HL-60 (cell line): ENCODE measurements around the gene PDE3A.

ENCODE experiments used
- DNase-seq, 2 experiments: peaks; one replicate each; pipeline ENCODE4 v3.0.0-alpha.2; 2010 to 2020; ENCODE audit warnings: low read depth in 1 of 2, low spot score in 1 of 2
- H3K27ac ChIP-seq: fragments of 250-450 bp; sonication (Bioruptor Pico); replicated peaks from 2 replicates; pipeline ENCODE4 v1.5.1; 2020; ENCODE audit warnings: mild to moderate bottlenecking, moderate library complexity
- H3K27me3 ChIP-seq: fragments of 250-450 bp; sonication (Bioruptor Pico); 2 replicates; pipeline ENCODE4 v1.5.1; 2021; ENCODE audit warnings: mild to moderate bottlenecking, moderate library complexity; ENCODE audit not compliant: insufficient read depth, poor library complexity, severe bottlenecking
- H3K4me3 ChIP-seq: replicated peaks from 2 replicates; pipeline ENCODE4 v1.5.1; 2011; ENCODE audit warnings: mild to moderate bottlenecking, control low read depth, low read length; ENCODE audit not compliant: insufficient read depth
- GABPA ChIP-seq: IDR thresholded peaks from 2 replicates; pipeline ENCODE4 v1.6.1; 2012; ENCODE audit warnings: low read depth
- POLR2AphosphoS5 ChIP-seq: IDR thresholded peaks from 2 replicates; pipeline ENCODE4 v1.6.1; 2012; ENCODE audit warnings: low read depth
- SPI1 ChIP-seq: IDR thresholded peaks from 2 replicates; pipeline ENCODE4 v1.6.1; 2012; ENCODE audit warnings: low read depth, mild to moderate bottlenecking, borderline replicate concordance
- TF ChIP-seq, protein P1 (sequence below): IDR thresholded peaks from 2 replicates; pipeline ENCODE4 v1.6.1; 2012; ENCODE audit warnings: low read depth; ENCODE audit not compliant: insufficient replicate concordance
- TF ChIP-seq, protein P2 (sequence below): IDR thresholded peaks from one replicate; pipeline ENCODE4 v1.5.1; 2011; ENCODE audit warnings: low read length, control low read depth, inconsistent platforms; ENCODE audit not compliant: insufficient read depth

The PDE3A gene

DNA sequence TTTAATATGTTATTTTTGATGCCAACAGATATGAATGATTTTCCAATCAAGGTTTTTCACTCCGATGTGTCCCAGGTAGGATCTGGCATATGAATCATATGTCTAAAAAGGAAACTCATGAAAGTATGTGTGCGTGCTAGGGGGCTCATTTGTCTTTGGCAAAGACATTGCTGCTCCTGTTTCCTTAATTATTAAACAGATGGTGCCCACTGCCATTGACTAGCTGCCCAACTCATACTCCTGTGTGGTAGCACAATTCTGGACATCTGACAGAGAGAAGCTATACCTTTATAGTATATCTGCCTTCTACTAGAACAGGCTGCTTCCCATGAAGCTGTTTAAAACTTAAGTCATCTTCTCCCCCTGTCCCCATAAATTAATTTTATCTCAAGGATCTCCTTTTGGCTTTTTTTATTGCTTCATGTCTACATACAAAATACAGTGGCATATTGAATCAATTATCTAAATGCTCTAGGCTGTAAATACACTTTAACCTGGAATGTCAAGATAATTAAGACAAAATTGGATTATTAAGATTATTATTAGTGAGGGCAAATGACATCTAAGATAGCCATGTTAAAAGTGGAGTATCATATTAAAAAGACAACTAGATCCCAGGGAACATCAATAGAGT, 1.4 kb upstream of the PDE3A start:
- no peak for DNase-seq
- TF ChIP-seq GABPA, result no peak
- TF ChIP-seq, protein P1, sequence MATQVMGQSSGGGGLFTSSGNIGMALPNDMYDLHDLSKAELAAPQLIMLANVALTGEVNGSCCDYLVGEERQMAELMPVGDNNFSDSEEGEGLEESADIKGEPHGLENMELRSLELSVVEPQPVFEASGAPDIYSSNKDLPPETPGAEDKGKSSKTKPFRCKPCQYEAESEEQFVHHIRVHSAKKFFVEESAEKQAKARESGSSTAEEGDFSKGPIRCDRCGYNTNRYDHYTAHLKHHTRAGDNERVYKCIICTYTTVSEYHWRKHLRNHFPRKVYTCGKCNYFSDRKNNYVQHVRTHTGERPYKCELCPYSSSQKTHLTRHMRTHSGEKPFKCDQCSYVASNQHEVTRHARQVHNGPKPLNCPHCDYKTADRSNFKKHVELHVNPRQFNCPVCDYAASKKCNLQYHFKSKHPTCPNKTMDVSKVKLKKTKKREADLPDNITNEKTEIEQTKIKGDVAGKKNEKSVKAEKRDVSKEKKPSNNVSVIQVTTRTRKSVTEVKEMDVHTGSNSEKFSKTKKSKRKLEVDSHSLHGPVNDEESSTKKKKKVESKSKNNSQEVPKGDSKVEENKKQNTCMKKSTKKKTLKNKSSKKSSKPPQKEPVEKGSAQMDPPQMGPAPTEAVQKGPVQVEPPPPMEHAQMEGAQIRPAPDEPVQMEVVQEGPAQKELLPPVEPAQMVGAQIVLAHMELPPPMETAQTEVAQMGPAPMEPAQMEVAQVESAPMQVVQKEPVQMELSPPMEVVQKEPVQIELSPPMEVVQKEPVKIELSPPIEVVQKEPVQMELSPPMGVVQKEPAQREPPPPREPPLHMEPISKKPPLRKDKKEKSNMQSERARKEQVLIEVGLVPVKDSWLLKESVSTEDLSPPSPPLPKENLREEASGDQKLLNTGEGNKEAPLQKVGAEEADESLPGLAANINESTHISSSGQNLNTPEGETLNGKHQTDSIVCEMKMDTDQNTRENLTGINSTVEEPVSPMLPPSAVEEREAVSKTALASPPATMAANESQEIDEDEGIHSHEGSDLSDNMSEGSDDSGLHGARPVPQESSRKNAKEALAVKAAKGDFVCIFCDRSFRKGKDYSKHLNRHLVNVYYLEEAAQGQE, result no peak
- no peak for TF ChIP-seq SPI1
- TF ChIP-seq, protein P2, sequence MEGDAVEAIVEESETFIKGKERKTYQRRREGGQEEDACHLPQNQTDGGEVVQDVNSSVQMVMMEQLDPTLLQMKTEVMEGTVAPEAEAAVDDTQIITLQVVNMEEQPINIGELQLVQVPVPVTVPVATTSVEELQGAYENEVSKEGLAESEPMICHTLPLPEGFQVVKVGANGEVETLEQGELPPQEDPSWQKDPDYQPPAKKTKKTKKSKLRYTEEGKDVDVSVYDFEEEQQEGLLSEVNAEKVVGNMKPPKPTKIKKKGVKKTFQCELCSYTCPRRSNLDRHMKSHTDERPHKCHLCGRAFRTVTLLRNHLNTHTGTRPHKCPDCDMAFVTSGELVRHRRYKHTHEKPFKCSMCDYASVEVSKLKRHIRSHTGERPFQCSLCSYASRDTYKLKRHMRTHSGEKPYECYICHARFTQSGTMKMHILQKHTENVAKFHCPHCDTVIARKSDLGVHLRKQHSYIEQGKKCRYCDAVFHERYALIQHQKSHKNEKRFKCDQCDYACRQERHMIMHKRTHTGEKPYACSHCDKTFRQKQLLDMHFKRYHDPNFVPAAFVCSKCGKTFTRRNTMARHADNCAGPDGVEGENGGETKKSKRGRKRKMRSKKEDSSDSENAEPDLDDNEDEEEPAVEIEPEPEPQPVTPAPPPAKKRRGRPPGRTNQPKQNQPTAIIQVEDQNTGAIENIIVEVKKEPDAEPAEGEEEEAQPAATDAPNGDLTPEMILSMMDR, result no peak
- no peak for TF ChIP-seq POLR2AphosphoS5
- peaks cover 23% of the 10 kb centered on the region for H3K27me3 ChIP-seq
- H3K27ac ChIP-seq, result no peak overlapping the region
- H3K4me3 ChIP-seq, result no peak overlapping the region

DNA sequence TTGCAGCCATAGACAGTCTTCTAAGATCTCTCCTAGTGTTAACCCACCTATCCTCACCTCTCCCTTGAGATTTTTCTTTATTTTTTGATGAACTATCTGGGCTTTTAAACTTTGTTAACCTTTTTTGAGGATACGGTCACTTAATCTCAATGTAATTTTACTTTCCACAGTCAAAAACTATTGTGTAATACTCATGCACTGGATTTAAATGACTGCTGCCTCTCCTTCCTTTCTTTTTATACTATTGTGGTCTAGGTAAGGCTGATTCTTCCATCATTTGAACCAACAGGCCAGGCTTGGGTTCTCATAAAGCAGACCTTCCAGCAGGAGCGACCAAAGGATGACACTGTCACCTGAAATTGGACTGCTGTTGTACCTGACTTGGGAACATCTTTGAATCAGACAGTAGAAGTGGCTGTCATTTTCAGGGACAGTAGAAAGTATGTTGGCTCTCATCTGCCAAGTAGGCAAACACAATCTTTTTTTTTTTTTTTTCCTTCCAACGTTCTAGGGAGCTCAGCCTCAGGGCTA, 689 bp upstream of the PDE3A start:
- peak overlapping the region; percentile 44; the same call in 1 of the 2 replicates for H3K4me3 ChIP-seq
- H3K27ac ChIP-seq, result no peak overlapping the region
- no peak for TF ChIP-seq GABPA
- TF ChIP-seq, protein P1, result no peak
- TF ChIP-seq SPI1, result no peak
- TF ChIP-seq, protein P2, result no peak
- TF ChIP-seq POLR2AphosphoS5, result no peak
- DNase-seq, result no peak
- H3K27me3 ChIP-seq, result peaks cover 28% of the 10 kb centered on the region

DNA sequence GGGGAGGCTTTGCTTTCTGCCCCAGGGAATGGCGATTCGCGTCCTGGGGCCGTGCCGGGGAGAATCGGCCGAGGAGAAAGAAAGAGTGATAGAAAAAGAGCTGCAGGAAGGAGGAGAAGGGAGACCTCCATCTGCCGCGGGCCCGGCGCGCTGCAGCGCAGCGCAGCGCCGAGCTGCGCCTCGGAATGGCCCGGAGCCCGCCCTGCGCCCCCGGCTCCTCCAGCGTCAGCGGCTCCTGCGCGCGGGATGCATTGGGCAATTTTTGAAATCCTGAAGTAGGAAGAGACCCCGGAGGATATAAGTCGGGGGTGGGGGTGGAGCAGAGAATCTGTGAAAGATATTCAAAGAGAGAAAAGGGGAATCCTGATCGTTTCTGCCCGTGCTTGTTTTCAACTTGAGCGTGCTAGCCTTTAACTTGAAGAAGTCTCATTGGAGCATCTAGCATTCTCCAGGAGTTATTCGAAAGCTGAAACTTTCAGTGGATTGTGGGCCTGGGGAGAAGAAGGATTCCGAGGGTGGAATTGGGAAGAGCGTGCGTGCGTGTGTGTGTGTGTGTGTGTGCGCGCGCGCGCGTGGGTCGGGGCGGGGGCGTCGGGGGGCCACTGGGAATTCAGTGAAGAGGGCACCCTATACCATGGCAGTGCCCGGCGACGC, 441 bp downstream of the PDE3A start:
- TF ChIP-seq, protein P1, result no peak
- TF ChIP-seq GABPA, result no peak
- TF ChIP-seq SPI1, result no peak
- TF ChIP-seq, protein P2, result no peak
- no peak for TF ChIP-seq POLR2AphosphoS5

More for the DNA sequence above, 441 bp downstream of the PDE3A start:
- Histone ChIP-seq H3K4me3 (peak overlapping the region; percentile 44), H3K27ac (no peak overlapping the region), H3K27me3 (peaks cover 26% of the 10 kb centered on the region)
- no peak for DNase-seq
